ENCODE data around the gene SUN5.
A peak's percentile ranks its signal among the peaks of the same experiment; 100 is the strongest.
"Not testable (repeated sequence)": the region's sequence is repeated elsewhere in the genome, so short reads cannot be mapped to it uniquely, and the experiment has no call there.

The SUN5 gene

DNA sequence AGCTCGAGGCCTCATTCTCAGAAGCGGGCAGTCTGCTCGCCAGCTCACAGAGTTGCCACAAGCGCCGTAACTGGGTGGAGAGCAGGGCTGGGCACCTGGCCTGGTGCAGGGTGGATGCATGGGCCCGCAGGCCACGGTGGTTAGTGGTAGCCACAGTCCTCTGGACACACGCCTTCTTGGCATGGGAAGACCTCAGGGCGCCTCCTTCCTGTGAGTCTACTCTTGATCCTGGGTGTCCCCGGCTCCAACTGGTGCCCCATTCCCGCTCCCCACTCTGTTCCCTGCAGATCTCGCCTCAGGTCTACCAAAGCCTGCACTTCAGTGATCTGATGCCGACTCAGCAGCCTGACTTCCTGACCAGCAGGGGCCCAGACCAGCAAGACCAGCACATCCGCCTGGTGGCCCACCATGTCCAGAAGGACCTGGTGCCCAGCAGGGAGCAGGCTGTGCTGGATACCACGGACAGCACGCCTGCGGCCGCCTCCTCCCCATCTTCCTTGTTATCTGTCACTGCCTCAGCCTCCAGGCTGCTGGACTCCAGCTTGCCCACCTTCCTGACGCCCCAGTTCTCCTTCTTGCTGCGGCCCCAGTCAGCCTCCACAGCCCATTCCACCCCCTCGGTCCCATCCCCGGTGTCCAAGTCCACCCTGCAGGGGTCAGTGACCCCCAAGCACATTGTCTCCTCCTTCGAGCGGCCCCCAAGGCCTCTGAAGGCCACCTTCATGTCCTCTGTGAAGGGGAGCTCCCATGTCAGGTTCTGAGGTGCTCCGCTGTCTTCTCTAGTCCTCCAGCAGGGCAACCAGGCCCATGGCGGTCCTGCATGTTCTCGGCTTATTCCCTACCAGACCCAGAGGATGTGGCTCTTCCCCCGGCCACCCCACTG, 43.1 kb downstream of the SUN5 start:
- no peak for DNase-seq

GRCh38 chr20:32960222-32960518, 44.1 kb downstream of the SUN5 start:
- no peak for DNase-seq

GRCh38 chr20:32959351-32960221, 44.6 kb downstream of the SUN5 start:
- no peak for DNase-seq

DNA sequence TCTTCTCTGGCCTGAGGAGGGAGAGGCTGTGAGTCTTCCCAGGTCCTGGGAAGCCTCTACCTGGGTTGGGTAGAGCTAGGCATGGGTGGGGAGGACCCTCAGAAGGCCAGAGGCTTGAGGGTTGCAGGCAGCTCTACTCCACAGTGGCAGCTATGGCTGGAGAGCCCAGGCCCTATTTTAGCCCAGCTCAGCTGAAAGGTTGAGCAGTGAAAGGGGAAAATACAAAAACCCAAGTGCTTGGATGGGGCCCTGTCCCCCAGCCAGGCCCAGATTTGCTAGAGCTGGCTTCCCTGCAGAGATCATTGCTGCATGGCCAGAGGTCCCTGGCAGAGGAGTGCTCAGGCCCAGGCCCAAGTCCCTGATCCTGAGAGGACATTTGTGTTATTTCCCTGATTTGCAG, 45.7 kb downstream of the SUN5 start:
- no peak for DNase-seq

- DNase-seq, result no peak
These were observed 46.8 kb downstream of the SUN5 start for GRCh38 chr20:32957459-32957858.

- DNase-seq, result not testable (repeated sequence)
These were observed 53.7 kb downstream of the SUN5 start for GRCh38 chr20:32950539-32950938.

DNA sequence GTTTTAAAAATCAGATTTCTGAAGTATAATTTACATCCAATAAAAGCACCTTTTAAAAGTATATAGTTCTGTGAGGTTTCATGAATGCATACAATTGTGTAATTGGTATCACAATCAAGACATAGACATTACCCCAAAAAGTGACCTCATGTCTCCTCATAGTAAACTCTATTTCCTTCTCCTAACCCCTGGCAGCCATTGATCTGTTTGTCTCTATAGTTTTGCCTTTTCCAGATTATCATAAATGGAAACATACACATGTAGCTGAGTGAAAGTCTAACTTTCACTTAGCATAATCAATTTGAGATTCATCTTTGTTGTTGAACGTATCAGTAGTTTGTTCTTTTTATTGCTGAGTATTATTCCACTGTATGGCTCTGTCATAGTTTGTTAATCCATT, 57.6 kb downstream of the SUN5 start:
- no peak for DNase-seq

- DNase-seq, result peak in 1 of 2 donors; percentile 9
These were observed 58.5 kb downstream of the SUN5 start for GRCh38 chr20:32945710-32946221.

DNA sequence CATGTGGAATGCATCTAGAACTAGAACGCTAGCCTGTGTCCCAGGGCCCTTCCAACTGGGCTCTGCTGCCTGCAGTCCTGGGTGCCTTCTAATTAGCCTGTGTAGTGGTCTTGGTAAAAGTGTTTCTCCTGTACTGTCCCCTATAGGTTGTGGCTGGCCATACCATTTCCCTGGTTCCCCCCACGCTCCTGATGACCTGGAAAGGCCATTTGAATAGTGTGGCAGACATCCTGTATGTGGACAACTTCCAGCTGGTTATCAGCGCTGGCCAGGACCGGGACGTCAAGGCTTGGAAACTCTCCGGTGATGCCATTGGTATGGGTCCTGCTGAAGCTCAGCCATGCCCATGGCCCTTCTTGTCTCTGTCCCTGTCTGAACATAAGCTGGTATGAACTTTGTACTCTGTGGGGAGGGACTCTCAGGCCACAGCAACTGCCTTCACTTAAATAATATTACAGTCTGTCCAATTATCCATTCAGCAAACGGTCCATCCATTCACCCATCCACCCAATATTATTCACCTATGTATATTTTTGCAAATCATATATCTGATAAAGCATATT, 60.7 kb downstream of the SUN5 start:
- DNase-seq, result no peak

- DNase-seq, result peak; percentile 3 to 21
These were observed 62.9 kb downstream of the SUN5 start for GRCh38 chr20:32941155-32941885.

DNA sequence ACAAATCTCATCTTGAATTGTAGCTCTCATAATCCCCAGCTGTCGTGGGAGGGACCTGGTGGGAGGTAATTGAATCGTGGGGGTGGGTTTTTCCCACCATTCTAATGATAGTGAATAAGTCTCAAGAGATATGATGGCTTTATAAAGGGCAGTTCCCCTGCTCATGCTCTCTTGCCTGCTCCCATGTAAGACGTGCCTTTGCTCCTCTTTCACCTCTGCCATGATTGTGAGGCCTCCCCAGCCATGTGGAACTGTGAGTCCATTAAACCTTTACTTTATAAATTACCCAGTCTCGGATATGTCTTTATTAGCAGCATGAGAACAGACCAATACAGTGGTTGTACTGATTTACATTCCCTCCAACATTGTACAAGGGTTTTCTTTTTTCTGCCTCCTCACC, 69.7 kb downstream of the SUN5 start:
- no peak for DNase-seq

Measured in inflammatory macrophage treated with lipopolysaccharide for 1 hour (primary cell).